A673 (cell line): ENCODE results near the gene SPATA6L. TPM values are rescaled to one million over a fixed set of nuclear protein-coding genes. Genes with fewer than 3 reads are reported as not detected.

Experiments used
- BruUV-seq: library from RNA; stranded (reverse); fragments of 400-500 nt; replicated peaks from 2 replicates; lab custom pipeline; 2021; lab: Mats Ljungman, UMichigan
- CTCF ChIA-PET: fragments of 300-600 bp; sonication (Branson Sonifier 250); formaldehyde crosslinking; loops from one replicate; lab custom pipeline; 2022; ENCODE audit warnings: antibody characterized with exemption; lab: Charles Lee
- POLR2A ChIA-PET: fragments of 300-600 bp; sonication (Branson Sonifier 250); formaldehyde crosslinking; loops from one replicate; lab custom pipeline; 2022; ENCODE audit warnings: antibody characterized with exemption; ENCODE audit not compliant: low non-redundant PET; lab: Charles Lee
- DNase-seq: peaks from one replicate; pipeline ENCODE4 v3.0.0-alpha.2; 2015; ENCODE audit warnings: low spot score
- H3K27ac ChIP-seq: fragments of 200-600 bp; sonication (generic); 2 replicates; pipeline ENCODE4 v1.5.1; 2016; ENCODE audit warnings: mixed run types, low read depth, mild to moderate bottlenecking, mixed read lengths, antibody characterized with exemption, low read length; ENCODE audit not compliant: poor library complexity, severe bottlenecking
- H3K27me3 ChIP-seq: fragments of 200-600 bp; sonication (generic); replicated peaks from 2 replicates; pipeline ENCODE4 v1.6.1; 2017; ENCODE audit warnings: mixed run types, low read depth, mild to moderate bottlenecking, mixed read lengths, antibody characterized with exemption, low read length; ENCODE audit not compliant: insufficient read depth, poor library complexity
- H3K36me3 ChIP-seq: fragments of 200-600 bp; sonication (generic); 2 replicates; pipeline ENCODE4 v1.6.1; 2016; ENCODE audit warnings: mixed run types, mild to moderate bottlenecking, mixed read lengths, antibody characterized with exemption, low read length; ENCODE audit not compliant: insufficient read depth, poor library complexity, severe bottlenecking
- H3K4me1 ChIP-seq: fragments of 200-600 bp; sonication (generic); 2 replicates; pipeline ENCODE4 v1.6.1; 2017; ENCODE audit warnings: mixed run types, mild to moderate bottlenecking, mixed read lengths, antibody characterized with exemption, low read length; ENCODE audit not compliant: insufficient read depth, poor library complexity, severe bottlenecking
- H3K4me3 ChIP-seq: fragments of 200-600 bp; sonication (generic); 2 replicates; pipeline ENCODE4 v1.5.1; 2016; ENCODE audit warnings: low read depth, mixed run types, mild to moderate bottlenecking, mixed read lengths, low read length; ENCODE audit not compliant: poor library complexity, severe bottlenecking
- H3K9me3 ChIP-seq: fragments of 200-600 bp; sonication (generic); 2 replicates; pipeline ENCODE4 v1.6.1; 2016; ENCODE audit warnings: mixed run types, low read depth, mild to moderate bottlenecking, mixed read lengths, antibody characterized with exemption, low read length; ENCODE audit not compliant: poor library complexity, severe bottlenecking
- EZH2 ChIP-seq: fragments of 200-600 bp; sonication (generic); IDR thresholded peaks from 2 replicates; pipeline ENCODE4 v1.6.1; 2017; ENCODE audit warnings: borderline replicate concordance, low read depth, mild to moderate bottlenecking, mixed read lengths, antibody characterized with exemption, low read length; ENCODE audit not compliant: poor library complexity, severe bottlenecking
- intact Hi-C: fragments of 100-400 bp; cut with micrococcal nuclease; formaldehyde crosslinking; loops from one replicate; pipeline ENCODE4 v1.10.0; 2022; ENCODE audit not compliant: unreplicated experiment
- total RNA-seq: library from RNA; stranded (reverse); gene quantifications from 2 replicates; pipeline ENCODE4 v1.2.3, GENCODE V29; 2021
- TF ChIP-seq, protein P1 (sequence below): fragments of 300-800, 200-600 bp; sonication (generic); conservative IDR thresholded peaks from 2 replicates; pipeline ENCODE4 v1.5.1; 2017; ENCODE audit warnings: low read depth, mild to moderate bottlenecking, antibody characterized with exemption, low read length, moderate library complexity, mixed read lengths

SPATA6L gene
- total RNA-seq, 1 experiment from 2014 or later = 21.2 TPM

DNA sequence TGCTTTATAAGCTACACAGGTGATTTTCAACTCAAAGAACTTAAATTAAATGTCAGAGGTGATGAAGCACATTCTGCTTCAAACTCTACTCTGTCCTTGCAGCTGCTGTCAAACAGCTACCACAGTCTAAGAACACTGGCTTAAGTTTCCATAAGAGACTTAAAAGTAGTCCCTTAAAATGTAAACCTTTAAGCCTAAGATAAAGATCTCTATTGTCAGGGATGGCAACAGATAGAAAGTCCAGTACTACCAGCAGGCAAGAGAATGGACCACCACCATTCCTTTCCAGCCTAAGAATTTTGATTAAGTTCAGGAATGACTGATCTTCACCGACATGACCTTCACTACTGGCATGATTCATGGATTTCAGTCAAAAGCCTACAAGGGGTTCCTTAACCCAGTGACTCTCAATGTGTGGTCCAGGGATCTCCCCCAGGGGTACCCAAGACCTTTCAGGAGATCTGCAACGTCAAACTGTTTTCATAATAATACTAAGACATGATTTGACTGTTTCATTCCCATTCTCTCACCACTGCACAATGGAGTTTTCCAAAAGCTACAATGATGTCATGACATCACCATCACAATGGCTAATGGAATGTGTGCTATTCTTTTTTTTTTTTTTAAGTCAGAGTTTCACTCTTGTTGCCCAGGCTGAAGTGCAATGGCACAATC, 45.3 kb downstream of the SPATA6L start:
- intact Hi-C loops = no loop called here
- Histone ChIP-seq H3K4me1 (no peaks in the 10 kb centered on the region), H3K27me3 (no peaks in the 10 kb centered on the region), H3K36me3 (peaks cover 59% of the 10 kb centered on the region), H3K4me3 (no peak overlapping the region), H3K9me3 (no peaks in the 10 kb centered on the region), H3K27ac (no peak overlapping the region)
- no peak for DNase-seq
- ChIA-PET CTCF (no interaction called here), POLR2A (no interaction called here)
- BruUV-seq = no TSS peak
- TF ChIP-seq, protein P1, sequence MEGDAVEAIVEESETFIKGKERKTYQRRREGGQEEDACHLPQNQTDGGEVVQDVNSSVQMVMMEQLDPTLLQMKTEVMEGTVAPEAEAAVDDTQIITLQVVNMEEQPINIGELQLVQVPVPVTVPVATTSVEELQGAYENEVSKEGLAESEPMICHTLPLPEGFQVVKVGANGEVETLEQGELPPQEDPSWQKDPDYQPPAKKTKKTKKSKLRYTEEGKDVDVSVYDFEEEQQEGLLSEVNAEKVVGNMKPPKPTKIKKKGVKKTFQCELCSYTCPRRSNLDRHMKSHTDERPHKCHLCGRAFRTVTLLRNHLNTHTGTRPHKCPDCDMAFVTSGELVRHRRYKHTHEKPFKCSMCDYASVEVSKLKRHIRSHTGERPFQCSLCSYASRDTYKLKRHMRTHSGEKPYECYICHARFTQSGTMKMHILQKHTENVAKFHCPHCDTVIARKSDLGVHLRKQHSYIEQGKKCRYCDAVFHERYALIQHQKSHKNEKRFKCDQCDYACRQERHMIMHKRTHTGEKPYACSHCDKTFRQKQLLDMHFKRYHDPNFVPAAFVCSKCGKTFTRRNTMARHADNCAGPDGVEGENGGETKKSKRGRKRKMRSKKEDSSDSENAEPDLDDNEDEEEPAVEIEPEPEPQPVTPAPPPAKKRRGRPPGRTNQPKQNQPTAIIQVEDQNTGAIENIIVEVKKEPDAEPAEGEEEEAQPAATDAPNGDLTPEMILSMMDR = no peak
- TF ChIP-seq EZH2 = no peak

DNA sequence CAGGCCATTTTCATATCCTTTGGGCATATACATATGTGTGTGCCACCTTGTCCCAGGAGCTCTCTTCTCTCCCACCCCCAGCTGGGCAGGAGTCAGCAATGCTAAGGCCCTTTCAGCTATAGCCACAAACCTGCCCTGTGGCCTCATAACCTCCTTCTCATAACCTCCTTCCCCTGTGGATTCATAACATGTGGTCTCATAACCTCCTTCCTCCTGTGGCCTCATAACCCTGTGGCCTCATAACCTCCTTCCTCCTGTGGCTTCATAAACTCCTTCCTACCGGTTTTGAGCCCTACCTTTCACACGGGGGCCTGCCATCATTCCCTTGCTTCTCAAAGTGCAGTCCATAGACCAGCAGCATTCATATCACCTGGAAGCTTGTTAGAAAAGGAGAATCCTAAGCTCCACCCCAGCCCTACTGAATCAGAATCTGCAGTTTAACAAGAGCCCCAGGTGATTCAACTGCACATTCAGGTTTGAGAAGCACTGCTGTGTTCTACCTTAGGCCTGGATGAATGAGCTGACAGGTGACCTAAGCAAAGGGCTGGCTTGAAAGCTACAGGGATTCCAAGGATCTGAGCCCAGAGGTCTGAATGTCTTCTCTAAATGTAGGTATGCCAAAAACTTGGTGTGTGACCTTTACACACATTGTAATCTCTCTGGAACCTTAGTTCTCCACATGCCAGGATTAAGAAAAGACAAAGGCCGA, 46.1 kb downstream of the SPATA6L start:
- Histone ChIP-seq H3K27me3 (no peaks in the 10 kb centered on the region), H3K27ac (no peak overlapping the region), H3K4me1 (peaks cover 7% of the 10 kb centered on the region), H3K4me3 (no peak overlapping the region), H3K9me3 (no peaks in the 10 kb centered on the region), H3K36me3 (peaks cover 51% of the 10 kb centered on the region)
- ChIA-PET CTCF (no interaction called here), POLR2A (no interaction called here)
- intact Hi-C loops = no loop called here
- BruUV-seq = no TSS peak
- TF ChIP-seq, protein P1 = no peak
- no peak for TF ChIP-seq EZH2
- DNase-seq = no peak

GRCh38 chr9:4618700-4619099, 47.6 kb downstream of the SPATA6L start:
- Histone ChIP-seq H3K27me3 (no peaks in the 10 kb centered on the region), H3K36me3 (peaks cover 41% of the 10 kb centered on the region), H3K4me1 (peaks cover 12% of the 10 kb centered on the region), H3K4me3 (no peak overlapping the region), H3K27ac (no peak overlapping the region), H3K9me3 (no peaks in the 10 kb centered on the region)
- ChIA-PET POLR2A (no interaction called here), CTCF (no interaction called here)
- intact Hi-C loops = no loop called here
- TF ChIP-seq EZH2 = no peak
- TF ChIP-seq, protein P1 = no peak
- no TSS peak for BruUV-seq
- DNase-seq = no peak
